HEK293 (cell line): Measurements from ENCODE around the gene MS4A2.
"Not testable (repeated sequence)": the region's sequence is repeated elsewhere in the genome, so short reads cannot be mapped to it uniquely, and the experiment has no call there.

Experiments
- CTCF ChIA-PET: fragments of 350-600 bp; formaldehyde crosslinking; extraction: SDS; loops from one replicate; lab custom pipeline; 2021; ENCODE audit warnings: antibody characterized with exemption; lab: Yijun Ruan, JAX
- POLR2A ChIA-PET: fragments of 300-600 bp; formaldehyde crosslinking; extraction: SDS; loops from one replicate; lab custom pipeline; 2020; ENCODE audit warnings: antibody characterized with exemption, inconsistent platforms; lab: Yijun Ruan, JAX
- H3K27ac ChIP-seq: fragments of 200-500 bp; sonication (Bioruptor generic); 2 replicates; pipeline ENCODE4 v1.5.1; 2014; ENCODE audit warnings: low read depth, low read length, control low read depth, inconsistent platforms; ENCODE audit errors: extremely low read depth
- H3K36me3 ChIP-seq, 2 experiments: fragments of 200-500 bp in 1 of 2; sonication (Bioruptor generic) in 1 of 2; 1 replicate in 1 of 2; 2 replicates in 1 of 2; pipeline ENCODE4 v1.5.1; 2014 to 2017; ENCODE audit warnings: inconsistent platforms in 2 of 2, low read length in 2 of 2; ENCODE audit not compliant: control insufficient read depth in 2 of 2, insufficient read depth in 1 of 2
- H3K4me1 ChIP-seq: fragments of 200-500 bp; sonication (Bioruptor generic); 2 replicates; pipeline ENCODE4 v1.5.1; 2014; ENCODE audit warnings: mild to moderate bottlenecking, low read length, inconsistent platforms; ENCODE audit not compliant: control insufficient read depth, insufficient read depth
- H3K4me3 ChIP-seq: 2 replicates; pipeline ENCODE4 v1.5.1; 2011; ENCODE audit warnings: low read depth, mild to moderate bottlenecking, control low read depth, low read length, moderate library complexity
- H3K9me3 ChIP-seq: fragments of 200-500 bp; sonication (Bioruptor generic); 2 replicates; pipeline ENCODE4 v1.5.1; 2014; ENCODE audit warnings: low read depth, low read length, inconsistent platforms; ENCODE audit not compliant: control insufficient read depth, insufficient read depth
- BCL6B ChIP-seq: fragments of 450-650 bp; formaldehyde crosslinking; IDR thresholded peaks from 2 replicates; pipeline ENCODE4 v1.5.1; 2017; ENCODE audit warnings: missing biosample characterization, missing genetic modification characterization
- INSM2 ChIP-seq: fragments of 450-650 bp; formaldehyde crosslinking; IDR thresholded peaks from 2 replicates; pipeline ENCODE4 v1.5.1; 2016; ENCODE audit warnings: missing biosample characterization, missing genetic modification characterization
- MZF1 ChIP-seq: fragments of 450-650 bp; formaldehyde crosslinking; IDR thresholded peaks from 2 replicates; pipeline ENCODE4 v1.5.1; 2017; ENCODE audit warnings: missing biosample characterization, missing genetic modification characterization, borderline replicate concordance
- PRDM2 ChIP-seq: fragments of 450-650 bp; formaldehyde crosslinking; IDR thresholded peaks from 2 replicates; pipeline ENCODE4 v1.5.1; 2016; ENCODE audit warnings: missing biosample characterization, missing genetic modification characterization, borderline replicate concordance
- RBAK ChIP-seq: fragments of 450-650 bp; formaldehyde crosslinking; IDR thresholded peaks from 2 replicates; pipeline ENCODE4 v1.5.1; 2016; ENCODE audit warnings: missing biosample characterization, missing genetic modification characterization
- YY1 ChIP-seq: fragments of 450-650 bp; formaldehyde crosslinking; IDR thresholded peaks from 2 replicates; pipeline ENCODE4 v1.5.1; 2018; ENCODE audit warnings: missing biosample characterization, missing genetic modification characterization
- ZBTB1 ChIP-seq: fragments of 450-650 bp; formaldehyde crosslinking; IDR thresholded peaks from 2 replicates; pipeline ENCODE4 v1.5.1; 2016; ENCODE audit warnings: missing biosample characterization, missing genetic modification characterization
- ZBTB48 ChIP-seq: fragments of 450-650 bp; formaldehyde crosslinking; IDR thresholded peaks from 2 replicates; pipeline ENCODE4 v1.5.1; 2016; ENCODE audit warnings: missing biosample characterization, missing genetic modification characterization
- ZFP37 ChIP-seq: fragments of 450-650 bp; formaldehyde crosslinking; IDR thresholded peaks from 2 replicates; pipeline ENCODE4 v1.5.1; 2016; ENCODE audit warnings: missing biosample characterization, missing genetic modification characterization
- ZNF132 ChIP-seq: fragments of 450-650 bp; formaldehyde crosslinking; IDR thresholded peaks from 2 replicates; pipeline ENCODE4 v1.5.1; 2017; ENCODE audit warnings: missing biosample characterization, missing genetic modification characterization, borderline replicate concordance
- ZNF140 ChIP-seq: fragments of 450-650 bp; formaldehyde crosslinking; IDR thresholded peaks from 2 replicates; pipeline ENCODE4 v1.5.1; 2016; ENCODE audit warnings: missing biosample characterization, missing genetic modification characterization
- ZNF2 ChIP-seq: fragments of 450-650 bp; formaldehyde crosslinking; IDR thresholded peaks from 2 replicates; pipeline ENCODE4 v1.5.1; 2016; ENCODE audit warnings: missing biosample characterization, missing genetic modification characterization
- ZNF23 ChIP-seq: fragments of 450-650 bp; formaldehyde crosslinking; IDR thresholded peaks from 2 replicates; pipeline ENCODE4 v1.5.1; 2016; ENCODE audit warnings: missing biosample characterization, missing genetic modification characterization, borderline replicate concordance
- ZNF280D ChIP-seq: fragments of 450-650 bp; formaldehyde crosslinking; IDR thresholded peaks from 2 replicates; pipeline ENCODE4 v1.5.1; 2016; ENCODE audit warnings: missing biosample characterization, missing genetic modification characterization
- ZNF311 ChIP-seq: fragments of 450-650 bp; formaldehyde crosslinking; IDR thresholded peaks from 2 replicates; pipeline ENCODE4 v1.5.1; 2017; ENCODE audit warnings: missing biosample characterization, missing genetic modification characterization, borderline replicate concordance
- ZNF433 ChIP-seq: fragments of 450-650 bp; formaldehyde crosslinking; IDR thresholded peaks from 2 replicates; pipeline ENCODE4 v1.5.1; 2016; ENCODE audit warnings: missing biosample characterization, missing genetic modification characterization, low read depth
- ZNF571 ChIP-seq: fragments of 450-650 bp; formaldehyde crosslinking; IDR thresholded peaks from 2 replicates; pipeline ENCODE4 v1.5.0; 2017; ENCODE audit warnings: missing biosample characterization, missing genetic modification characterization

Gene MS4A2

GRCh38 chr11:60069450-60069849 lies 19.0 kb upstream of the MS4A2 start:
- no peak overlapping the region for H3K27ac ChIP-seq
- H3K9me3 ChIP-seq = no peaks in the 10 kb centered on the region
- ChIA-PET POLR2A (no interaction called here), CTCF (interaction anchor here (0.6 kb wide), 1 partner anchor 267 kb away, joined by 5 read pairs; no protein-coding TSS in a partner anchor)
- H3K4me3 ChIP-seq = no peak overlapping the region
- no peaks in the 10 kb centered on the region for H3K36me3 ChIP-seq
- no peak for TF ChIP-seq ZBTB48
- TF ChIP-seq RBAK (tag by site-specific recombination) = no peak
- TF ChIP-seq PRDM2 (tag by site-specific recombination) = no peak
- TF ChIP-seq YY1 (tag by site-specific recombination) = no peak
- no peak for TF ChIP-seq ZNF23
- TF ChIP-seq ZNF280D (tag by site-specific recombination) = no peak
- TF ChIP-seq MZF1 (tag by site-specific recombination) = no peak
- no peak for TF ChIP-seq ZNF2 (tag by site-specific recombination)
- TF ChIP-seq INSM2 (tag by site-specific recombination) = no peak
- no peak for TF ChIP-seq ZBTB1 (tag by site-specific recombination)
- no peak for TF ChIP-seq ZNF132 (tag by site-specific recombination)
- TF ChIP-seq ZNF311 (tag by site-specific recombination) = no peak
- no peak for TF ChIP-seq ZNF140 (tag by site-specific recombination)
- no peak for TF ChIP-seq ZNF433
- no peak for TF ChIP-seq BCL6B (tag by site-specific recombination)
- no peak for TF ChIP-seq ZFP37 (tag by site-specific recombination)
- TF ChIP-seq ZNF571 (tag by site-specific recombination) = no peak
- no peaks in the 10 kb centered on the region for H3K4me1 ChIP-seq

GRCh38 chr11:60071644-60072043 lies 16.8 kb upstream of the MS4A2 start:
- CTCF ChIA-PET = interaction anchor here (0.6 kb wide), 1 partner anchor 648 kb away, joined by 3 read pairs; no protein-coding TSS in a partner anchor
- H3K9me3 ChIP-seq, POLR2A ChIA-PET, H3K4me1 ChIP-seq, H3K4me3 ChIP-seq, H3K36me3 ChIP-seq, H3K27ac ChIP-seq: not testable (repeated sequence)
